GM19324 (cell line): Measurements from ENCODE around the gene P2RY11.

Source experiments
- ATAC-seq: cut with Tn5 transposase; IDR thresholded peaks from one replicate; pipeline ENCODE4 v1.9.1; 2021; ENCODE audit warnings: mild to moderate bottlenecking, moderate library complexity; ENCODE audit not compliant: unreplicated experiment, low FRiP score

Gene P2RY11

DNA sequence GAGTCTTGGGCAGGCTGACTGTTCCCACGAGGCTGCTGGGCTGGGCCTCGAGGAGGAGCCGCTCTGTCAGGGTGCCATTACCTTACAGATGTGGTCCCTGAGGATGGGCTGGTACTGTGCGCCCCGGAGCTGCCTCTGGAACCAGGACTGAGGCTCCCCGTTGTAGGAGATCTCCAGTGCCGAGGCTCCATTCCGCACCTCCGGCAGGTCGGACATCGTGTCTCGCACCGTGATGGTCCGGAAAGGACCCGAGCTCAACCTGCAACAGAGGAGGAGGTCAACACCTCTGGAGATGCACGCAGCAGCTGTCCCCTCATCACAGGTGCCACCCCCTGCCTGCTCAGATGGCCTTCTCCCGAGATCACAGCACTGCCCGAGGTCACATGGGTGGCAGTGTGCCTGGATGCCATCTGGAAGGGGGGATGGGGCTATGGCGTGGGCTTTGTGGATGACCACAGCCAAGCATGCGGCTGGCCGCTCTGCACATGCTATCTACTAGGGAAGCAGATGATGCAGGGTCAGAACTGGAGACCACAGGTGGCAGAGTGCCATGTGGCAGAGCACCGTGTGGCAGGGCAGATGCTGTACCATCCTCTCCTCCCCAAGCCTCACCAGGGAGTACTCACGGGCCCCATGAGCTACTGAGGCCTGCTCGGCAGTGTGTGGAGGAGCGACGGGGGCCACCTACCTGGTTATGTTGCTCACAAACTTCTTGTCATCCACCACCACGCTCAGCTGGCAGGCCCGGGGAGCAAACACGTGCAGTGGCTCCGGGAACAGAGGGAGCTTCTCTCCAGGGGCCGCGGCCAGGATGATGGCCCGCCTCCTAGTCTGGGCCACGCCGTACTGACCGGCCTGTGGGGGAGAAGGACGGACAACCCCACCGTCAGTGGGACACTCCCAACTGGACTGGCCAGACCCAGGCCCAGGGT lies 26.5 kb downstream of the P2RY11 start:
- ATAC-seq: no peak

- no peak for ATAC-seq
These were observed 27.6 kb downstream of the P2RY11 start for GRCh38 chr19:10138879-10139795.

- no peak for ATAC-seq
These were observed 28.5 kb downstream of the P2RY11 start for GRCh38 chr19:10139952-10140351.

- no peak for ATAC-seq
These were observed 30.0 kb downstream of the P2RY11 start for GRCh38 chr19:10141479-10141878.

DNA sequence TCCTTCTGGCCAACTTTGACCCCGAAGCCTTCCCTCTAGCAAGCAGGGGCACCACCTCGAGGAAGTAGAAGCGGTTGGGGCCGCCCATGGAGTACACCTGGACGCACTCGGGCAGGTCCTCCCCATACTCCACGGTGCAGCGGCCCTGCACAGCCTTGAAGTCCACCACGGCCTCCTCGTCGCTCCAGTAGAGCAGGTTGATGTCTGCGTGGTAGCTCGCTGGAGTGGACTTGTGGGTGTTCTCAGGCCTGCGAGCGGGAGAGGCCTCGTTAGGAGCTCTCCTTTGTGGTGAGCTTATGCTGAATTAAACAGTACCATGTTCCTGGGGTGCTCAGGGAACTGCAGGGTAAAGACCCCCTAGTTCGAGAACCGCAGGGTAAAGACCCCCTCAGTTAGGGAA lies 30.5 kb downstream of the P2RY11 start:
- ATAC-seq: no peak

DNA sequence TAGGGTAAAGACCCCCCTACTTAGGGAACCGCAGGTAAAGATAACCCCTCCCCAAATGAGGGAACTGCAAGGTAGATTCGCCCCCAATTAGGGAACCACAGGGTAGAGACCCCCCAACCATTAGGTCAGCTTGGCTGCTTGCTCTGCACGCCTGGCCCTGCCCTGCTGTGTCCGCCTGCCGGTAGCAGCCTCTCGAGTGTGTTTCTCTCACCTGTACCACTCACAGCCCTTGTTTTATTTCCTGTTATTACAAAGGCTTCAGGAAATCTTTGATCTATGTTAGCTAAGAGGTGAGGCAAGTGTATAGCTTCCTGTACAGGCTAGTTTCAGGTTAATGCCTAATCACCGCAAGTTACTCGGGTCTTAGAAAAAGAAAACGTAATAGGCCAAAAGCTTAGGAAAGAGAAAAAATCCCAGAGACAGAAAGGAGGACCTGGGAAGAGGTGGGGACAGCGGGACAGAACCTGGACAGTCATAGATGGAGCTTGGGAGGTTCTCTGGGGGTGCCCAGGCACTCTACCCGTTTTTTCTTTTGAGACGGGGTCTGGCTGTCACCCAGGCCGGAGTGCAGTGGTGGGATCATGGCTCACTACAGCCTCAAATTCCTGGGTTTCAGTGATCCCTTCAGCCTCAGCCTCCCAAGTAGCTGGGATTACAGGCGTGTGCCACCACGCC lies 31.3 kb downstream of the P2RY11 start:
- ATAC-seq: no peak

- no peak for ATAC-seq
These were observed 32.2 kb downstream of the P2RY11 start for GRCh38 chr19:10143681-10144080.

DNA sequence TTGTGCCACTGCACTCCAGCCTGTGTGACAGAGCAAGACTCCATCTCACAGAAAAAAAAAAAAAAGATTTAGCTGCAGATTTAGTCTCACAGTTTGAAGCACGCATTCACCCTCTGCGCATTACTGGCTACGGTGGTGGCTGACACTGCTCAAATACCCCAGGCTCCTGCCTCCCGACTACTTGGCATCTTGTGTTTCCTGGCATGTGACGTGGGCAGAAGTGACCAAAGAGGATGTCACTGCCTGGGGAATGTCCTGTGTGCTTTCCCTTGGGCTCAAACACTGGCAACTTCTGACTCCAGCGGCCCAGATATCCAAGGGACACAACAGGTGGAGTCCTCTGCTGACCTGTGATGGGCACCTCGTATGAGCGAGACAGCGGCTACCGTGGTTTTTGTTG lies 32.9 kb downstream of the P2RY11 start:
- ATAC-seq: no peak

DNA sequence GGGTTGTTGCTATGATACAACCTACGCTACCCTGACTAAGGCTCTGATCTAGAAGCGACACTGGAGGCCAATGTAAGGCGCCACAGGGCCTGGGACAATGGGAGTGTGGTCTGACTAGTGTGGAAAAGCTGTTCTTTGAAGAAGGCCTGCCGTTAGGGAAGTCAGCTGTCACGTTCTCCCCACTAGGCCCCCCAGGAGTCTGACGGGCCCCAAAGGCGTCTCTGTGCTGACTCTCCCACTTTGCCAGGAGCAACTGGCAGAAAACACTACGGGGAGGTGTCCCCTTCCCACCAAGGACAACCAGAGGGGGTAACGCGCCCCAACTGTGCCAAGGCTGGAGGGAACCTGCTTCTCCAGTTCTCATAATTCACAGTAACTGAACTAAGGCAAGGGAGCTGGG lies 33.5 kb downstream of the P2RY11 start:
- no peak for ATAC-seq

DNA sequence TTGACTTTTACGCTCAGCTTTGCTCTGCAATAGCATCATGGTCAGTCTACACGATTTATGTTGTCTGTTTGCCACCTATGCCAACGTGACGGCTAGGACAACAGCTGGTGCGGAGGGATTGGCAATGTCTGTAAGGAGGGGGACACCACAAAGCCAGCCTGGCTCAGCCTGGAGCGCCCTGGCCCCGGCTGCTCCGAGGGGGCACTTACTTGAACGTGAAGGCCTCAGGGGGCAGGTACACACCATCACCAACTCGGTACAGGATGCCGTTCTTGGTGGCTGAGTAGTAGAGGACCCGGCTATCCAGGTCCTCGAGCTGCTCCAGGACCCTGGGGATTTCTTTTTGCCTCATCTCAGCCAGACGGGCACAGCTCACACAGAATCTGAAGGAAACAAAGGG lies 34.6 kb downstream of the P2RY11 start:
- no peak for ATAC-seq

DNA sequence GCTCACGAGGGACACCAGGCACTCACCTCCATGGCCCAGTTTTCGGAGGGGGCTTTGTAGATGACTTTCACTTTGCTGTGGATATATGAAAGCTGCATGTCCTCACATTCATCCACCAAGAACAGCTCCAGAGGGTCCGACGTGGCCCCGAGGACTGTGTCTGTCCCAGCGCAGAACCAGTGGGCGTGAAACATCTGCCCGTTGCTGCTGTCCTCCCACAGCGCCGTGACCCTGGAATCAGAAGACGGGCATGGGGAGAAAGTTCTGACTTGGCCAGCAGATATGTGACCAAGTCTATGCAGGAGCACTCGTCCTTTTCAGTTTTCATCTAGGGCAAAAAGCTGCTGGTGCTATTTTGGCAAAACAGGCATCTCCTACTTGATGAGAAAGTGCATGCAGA lies 37.9 kb downstream of the P2RY11 start:
- ATAC-seq: no peak

GRCh38 chr19:10151521-10151920 lies 40.0 kb downstream of the P2RY11 start:
- ATAC-seq: no peak

DNA sequence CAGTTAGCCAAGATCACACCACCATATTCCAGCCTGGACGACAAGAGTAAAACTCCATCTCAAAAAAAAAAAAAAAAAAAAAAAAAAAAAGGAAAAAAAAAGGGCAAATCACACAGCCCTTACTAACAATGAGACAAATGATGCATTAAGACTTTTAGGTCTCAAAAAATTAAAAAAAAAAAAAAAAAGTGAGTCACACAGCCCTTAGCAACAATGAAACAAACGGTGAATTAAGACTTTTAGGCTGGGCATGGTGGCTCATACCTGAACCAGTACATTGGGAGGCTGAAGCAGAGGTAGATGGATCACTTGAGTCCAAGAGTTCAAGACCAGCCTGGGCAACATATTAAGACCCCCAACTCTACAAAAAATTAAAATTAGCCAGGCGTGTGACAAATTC lies 40.6 kb downstream of the P2RY11 start:
- no peak for ATAC-seq

DNA sequence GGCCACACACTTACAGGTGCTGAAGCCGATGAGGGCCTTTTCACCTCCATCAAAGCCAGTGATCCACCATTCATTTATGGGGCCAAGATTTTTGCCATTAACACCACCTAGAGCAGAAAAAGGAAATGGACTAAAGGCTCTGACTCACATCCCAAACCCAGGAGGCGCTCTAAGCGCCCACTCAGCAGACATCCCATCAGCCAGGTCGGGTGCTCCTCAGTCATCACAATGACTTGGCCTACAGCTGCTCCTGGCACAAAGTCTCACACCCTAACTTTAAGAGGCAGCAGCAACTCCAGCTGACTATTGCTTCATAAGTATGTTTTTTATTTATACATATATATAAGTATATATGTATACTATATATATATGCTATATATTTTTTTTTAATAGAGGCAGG lies 44.3 kb downstream of the P2RY11 start:
- no peak for ATAC-seq

DNA sequence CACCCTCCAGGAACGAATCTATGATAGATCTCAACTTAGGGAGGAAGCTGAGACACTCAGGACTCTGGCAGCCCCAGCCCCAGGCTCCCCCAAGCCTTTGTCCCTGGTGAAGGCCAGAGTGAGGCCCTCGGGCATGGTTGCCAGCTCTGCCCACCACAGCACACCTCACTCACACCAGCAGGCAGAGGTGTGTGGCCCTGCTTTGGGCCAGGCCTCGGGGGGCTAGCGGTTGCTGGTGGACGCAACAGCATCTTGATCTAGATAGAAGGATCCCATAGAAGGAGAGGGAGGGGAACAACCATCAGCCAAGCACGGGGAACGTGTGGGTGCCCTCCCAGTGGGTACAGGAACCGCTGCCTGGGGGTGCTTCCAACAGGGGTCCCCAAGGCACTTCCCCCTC lies 46.6 kb downstream of the P2RY11 start:
- no peak for ATAC-seq

- no peak for ATAC-seq
These were observed 47.0 kb downstream of the P2RY11 start for GRCh38 chr19:10158485-10158884.

GRCh38 chr19:10159610-10160009 lies 48.1 kb downstream of the P2RY11 start:
- no peak for ATAC-seq

GRCh38 chr19:10163536-10163935 lies 52.0 kb downstream of the P2RY11 start:
- ATAC-seq: no peak
